Ectodermal cell (in vitro differentiated cells): Measurements from ENCODE around the gene TSNAXIP1.

Experiments used
- H3K27ac ChIP-seq: 2 replicates; pipeline ENCODE4 v1.7.0; 2013; ENCODE audit warnings: mild to moderate bottlenecking, low read depth, low read length; ENCODE audit not compliant: insufficient read depth, poor library complexity, severe bottlenecking
- H3K27me3 ChIP-seq: 2 replicates; pipeline ENCODE4 v1.7.0; 2013; ENCODE audit warnings: mild to moderate bottlenecking, low read length; ENCODE audit not compliant: insufficient read depth, control insufficient read depth, poor library complexity, severe bottlenecking
- H3K36me3 ChIP-seq: one replicate; pipeline ENCODE4 v1.7.0; 2013; ENCODE audit warnings: low read length; ENCODE audit not compliant: control insufficient read depth, insufficient read depth
- H3K4me1 ChIP-seq: one replicate; pipeline ENCODE4 v1.7.0; 2013; ENCODE audit warnings: low read length; ENCODE audit not compliant: control insufficient read depth, insufficient read depth
- H3K4me3 ChIP-seq: 2 replicates; pipeline ENCODE4 v1.7.0; 2013; ENCODE audit warnings: low read depth, low read length, control low read depth; ENCODE audit not compliant: insufficient read depth
- H3K9me3 ChIP-seq: 2 replicates; pipeline ENCODE4 v1.7.0; 2013; ENCODE audit warnings: mild to moderate bottlenecking, low read length, moderate library complexity; ENCODE audit not compliant: control insufficient read depth
- WGBS, 2 experiments: methylation state at CpG; one replicate each; pipeline ENCODE4 v1.1.7; 2013; ENCODE audit warnings: missing lambda C conversion rate in 2 of 2; 5-methylcytosine and 5-hydroxymethylcytosine counted together

TSNAXIP1 gene

GRCh38 chr16:67845291-67846062 lies 38.8 kb downstream of the TSNAXIP1 start:
- Histone ChIP-seq H3K27me3 (no peaks in the 10 kb centered on the region), H3K27ac (no peak overlapping the region), H3K36me3 (no peaks in the 10 kb centered on the region), H3K4me3 (peak overlapping the region; percentile 100), H3K9me3 (no peaks in the 10 kb centered on the region), H3K4me1 (peaks cover 29% of the 10 kb centered on the region)
- 83 to 87% methylated on average over 5 of the region's 5 CpGs for WGBS, 2 experiments

GRCh38 chr16:67846063-67846319 lies 39.3 kb downstream of the TSNAXIP1 start:
- Histone ChIP-seq H3K4me3 (peak overlapping the region; percentile 100), H3K36me3 (no peaks in the 10 kb centered on the region), H3K9me3 (no peaks in the 10 kb centered on the region), H3K27me3 (no peaks in the 10 kb centered on the region), H3K27ac (peak overlapping the region; percentile 65), H3K4me1 (peaks cover 29% of the 10 kb centered on the region)
- WGBS, 2 experiments, result 47 to 56% methylated on average over 2 of the region's 2 CpGs

GRCh38 chr16:67846320-67847063 lies 39.8 kb downstream of the TSNAXIP1 start, which contains the start of gene NUTF2:
Gene NUTF2, plus strand, starts transcription at chr16:67846933. Its CDS starts 18,198 bp downstream, at chr16:67865131.
- Histone ChIP-seq H3K27me3 (no peaks in the 10 kb centered on the region), H3K27ac (peak within 1 kb of the TSS; percentile 65), H3K9me3 (no peaks in the 10 kb centered on the region), H3K4me1 (peaks cover 29% of the 10 kb centered on the region), H3K4me3 (peak within 1 kb of the TSS; percentile 100), H3K36me3 (no peaks in the 10 kb centered on the region)
- WGBS, 2 experiments, result 1% methylated on average over 57 of the region's 57 CpGs

- Histone ChIP-seq H3K27ac (peak within 1 kb of the TSS; percentile 65), H3K9me3 (no peaks in the 10 kb centered on the region), H3K4me3 (peak within 1 kb of the TSS; percentile 100), H3K36me3 (no peaks in the 10 kb centered on the region), H3K27me3 (no peaks in the 10 kb centered on the region), H3K4me1 (peaks cover 29% of the 10 kb centered on the region)
- 0 to 1% methylated on average over 60 to 61 of the region's 62 CpGs for WGBS, 2 experiments
Observed at GRCh38 chr16:67847064-67847861, 40.6 kb downstream of the TSNAXIP1 start, which contains the start of gene CENPT. Gene CENPT, minus strand, starts transcription at chr16:67847693. Its CDS starts 13,834 bp downstream, at chr16:67833859.

GRCh38 chr16:67848118-67848517 lies 41.4 kb downstream of the TSNAXIP1 start:
- Histone ChIP-seq H3K36me3 (no peaks in the 10 kb centered on the region), H3K4me1 (peaks cover 28% of the 10 kb centered on the region), H3K27ac (no peak overlapping the region), H3K9me3 (no peaks in the 10 kb centered on the region), H3K27me3 (no peaks in the 10 kb centered on the region), H3K4me3 (peak overlapping the region; percentile 100)
- WGBS, 2 experiments, result 93 to 95% methylated on average over 11 of the region's 11 CpGs

GRCh38 chr16:67853670-67854069 lies 47.0 kb downstream of the TSNAXIP1 start:
- no peak overlapping the region for H3K27ac ChIP-seq
- no peak overlapping the region for H3K4me3 ChIP-seq
- WGBS, 2 experiments, result 87 to 94% methylated on average over 3 of the region's 3 CpGs

GRCh38 chr16:67855789-67856188 lies 49.1 kb downstream of the TSNAXIP1 start:
- 92 to 95% methylated on average over 10 of the region's 10 CpGs for WGBS, 2 experiments
- H3K36me3 ChIP-seq, result no peaks in the 10 kb centered on the region
- no peaks in the 10 kb centered on the region for H3K4me1 ChIP-seq
- no peaks in the 10 kb centered on the region for H3K27me3 ChIP-seq
- H3K27ac ChIP-seq, result no peak overlapping the region
- no peak overlapping the region for H3K4me3 ChIP-seq
- H3K9me3 ChIP-seq, result no peaks in the 10 kb centered on the region

More at GRCh38 chr16:67853670-67854069, 47.0 kb downstream of the TSNAXIP1 start:
- Histone ChIP-seq H3K36me3 (no peaks in the 10 kb centered on the region), H3K27me3 (no peaks in the 10 kb centered on the region), H3K4me1 (no peaks in the 10 kb centered on the region), H3K9me3 (no peaks in the 10 kb centered on the region)

- WGBS, 2 experiments, result 92 to 93% methylated on average over 5 of the region's 5 CpGs
- Histone ChIP-seq H3K27me3 (no peaks in the 10 kb centered on the region), H3K27ac (no peak overlapping the region), H3K4me1 (no peaks in the 10 kb centered on the region), H3K4me3 (no peak overlapping the region), H3K36me3 (no peaks in the 10 kb centered on the region), H3K9me3 (no peaks in the 10 kb centered on the region)
Observed at GRCh38 chr16:67856927-67857546, 50.3 kb downstream of the TSNAXIP1 start.

GRCh38 chr16:67857547-67858233 lies 51.0 kb downstream of the TSNAXIP1 start:
- H3K27ac ChIP-seq, result no peak overlapping the region
- 71% methylated on average over 3 of the region's 3 CpGs for WGBS, 2 experiments

More at GRCh38 chr16:67857547-67858233, 51.0 kb downstream of the TSNAXIP1 start:
- Histone ChIP-seq H3K4me1 (no peaks in the 10 kb centered on the region), H3K4me3 (no peak overlapping the region), H3K27me3 (no peaks in the 10 kb centered on the region), H3K36me3 (no peaks in the 10 kb centered on the region), H3K9me3 (no peaks in the 10 kb centered on the region)
